ENCODE data around the gene CARF.

CARF gene

GRCh38 chr2:203030545-203030944 is 118.5 kb downstream of the CARF start:
- TF ChIP-seq CTCF (IDR thresholded peaks at IDR 0.05; ENCODE audit: low read depth, low read length) = no peak
- no peak for DNase-seq (ENCODE audit: extremely low read depth, low read depth)

GRCh38 chr2:203030991-203031390 is 118.9 kb downstream of the CARF start:
- no peak for TF ChIP-seq CTCF (IDR thresholded peaks at IDR 0.05; ENCODE audit: low read depth, low read length)
- no peak for DNase-seq (ENCODE audit: extremely low read depth, low read depth)

- TF ChIP-seq CTCF (IDR thresholded peaks at IDR 0.05; ENCODE audit: low read depth, low read length) = no peak
- DNase-seq (ENCODE audit: extremely low read depth, low read depth) = no peak
These were observed 121.3 kb downstream of the CARF start for GRCh38 chr2:203033395-203033794.

GRCh38 chr2:203035879-203036470 is 123.9 kb downstream of the CARF start:
- no peak for DNase-seq (ENCODE audit: extremely low read depth, low read depth)
- TF ChIP-seq CTCF (IDR thresholded peaks at IDR 0.05; ENCODE audit: low read depth, low read length) = no peak

All from AG09319 (cell line).